Forelimb muscle (tissue), 1 donor: ENCODE measurements around the gene PRKX. TPM values are rescaled to one million over a fixed set of nuclear protein-coding genes. Genes with fewer than 3 reads are reported as not detected.
"Not testable (repeated sequence)": the region's sequence is repeated elsewhere in the genome, so short reads cannot be mapped to it uniquely, and the experiment has no call there.

ENCODE experiments used
- DNase-seq: peaks from one replicate; pipeline ENCODE4 v3.0.0-alpha.2; 2013; ENCODE audit warnings: low read depth
- polyA plus RNA-seq: library from polyadenylated mRNA; unstranded; fragments of 120-200 nt; gene quantifications from one replicate; pipeline ENCODE4 v1.2.1, GENCODE V29; 2013; ENCODE audit not compliant: insufficient read length

The PRKX gene
- polyA plus RNA-seq, 1 donor: 9.0 TPM

- no peak for DNase-seq
Measured at GRCh38 chrX:3577551-3577950, 135.9 kb downstream of the PRKX start.

DNA sequence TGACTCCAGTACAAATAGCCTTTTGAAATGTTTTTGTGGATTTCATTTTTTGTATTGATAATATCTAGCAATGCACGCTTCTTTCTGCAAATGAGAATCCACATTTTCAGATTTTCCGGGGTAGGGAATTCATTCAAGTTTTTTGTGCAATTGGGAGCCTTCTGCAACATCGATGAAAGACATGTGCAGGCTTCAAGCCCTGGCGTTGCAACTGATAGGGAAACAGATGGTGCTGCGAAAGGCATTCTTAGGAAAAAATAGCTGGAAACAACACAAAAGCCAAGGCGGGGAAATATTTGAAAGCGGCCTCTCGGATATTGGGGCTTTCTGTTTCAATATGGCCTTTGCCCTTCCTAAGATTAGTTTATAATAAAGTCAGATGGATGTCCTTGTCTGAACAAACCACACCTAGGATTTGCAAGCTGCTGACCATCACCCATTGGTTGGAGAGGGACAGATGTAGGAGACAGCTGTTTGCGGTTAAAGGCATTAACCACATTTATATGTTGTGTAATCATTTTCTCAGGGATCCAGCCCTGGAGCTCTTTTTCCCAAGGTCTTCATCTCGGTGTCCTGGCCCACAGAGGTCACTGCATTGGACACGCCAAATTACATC lies 136.5 kb downstream of the PRKX start:
- peak; percentile 62 for DNase-seq

DNA sequence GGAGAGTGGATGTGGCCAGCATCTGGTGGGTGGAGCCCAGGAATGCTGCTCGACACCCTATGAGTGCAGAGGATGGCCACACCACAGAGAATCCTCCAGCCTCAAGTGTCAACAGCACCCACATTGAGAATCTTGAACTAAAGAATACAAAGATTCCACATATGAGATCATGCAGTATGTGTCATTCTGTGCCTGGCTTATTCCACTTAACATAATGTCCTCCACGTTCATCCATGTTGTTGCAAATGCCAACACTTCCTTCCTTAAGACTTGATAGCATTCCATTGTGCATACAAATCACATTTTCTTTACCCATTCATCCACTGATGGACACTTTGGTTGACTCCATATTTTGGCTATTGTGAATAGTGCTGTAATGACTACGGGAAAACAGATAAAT lies 145.8 kb downstream of the PRKX start:
- no peak for DNase-seq

- DNase-seq: no peak
Measured at GRCh38 chrX:3563451-3563850, 150.0 kb downstream of the PRKX start.

DNA sequence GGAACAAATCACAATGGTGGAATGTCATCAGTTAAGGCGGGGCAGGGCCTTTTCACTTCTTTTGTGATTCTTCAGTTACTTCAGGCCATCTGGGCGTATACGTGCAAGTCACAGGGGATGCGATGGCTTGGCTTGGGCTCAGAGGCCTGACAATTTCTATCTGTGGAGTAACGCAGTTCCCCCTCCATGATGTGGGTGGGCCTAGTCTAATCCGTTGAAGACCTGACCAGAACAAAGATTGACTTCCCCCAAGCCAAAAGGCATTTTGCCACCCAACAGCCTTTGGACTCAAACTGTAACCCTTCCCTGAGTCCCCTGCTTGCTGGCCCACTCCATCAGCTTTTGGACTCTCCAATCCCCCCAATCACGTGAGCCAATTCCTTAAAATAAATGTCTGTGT lies 153.4 kb downstream of the PRKX start:
- not testable (repeated sequence) for DNase-seq
